Esophagus muscularis mucosa (tissue), 4 donors: Measurements from ENCODE around the gene DLST. TPM values are rescaled to one million over a fixed set of nuclear protein-coding genes. Genes with fewer than 3 reads are reported as not detected.
A peak's percentile ranks its signal among the peaks of the same experiment; 100 is the strongest.

Experiments used
- DNase-seq: peaks from one replicate; pipeline ENCODE4 v3.0.0-alpha.2; 2017; ENCODE audit errors: extremely low spot score
- H3K27ac ChIP-seq, 4 donors: fragments of 200-600 bp; sonication (generic); replicated peaks in 1 of 4; 1 replicate in 3 of 4; 2 replicates in 1 of 4; pipeline ENCODE4 v1.5.1; 2016 to 2019; ENCODE audit warnings: mild to moderate bottlenecking in 1 of 4
- H3K27me3 ChIP-seq, 4 donors: fragments of 200-600 bp; sonication (generic); one replicate each; pipeline versions ENCODE4 v1.5.1 to v1.6.0; 2016 to 2019
- H3K36me3 ChIP-seq, 4 donors: fragments of 200-600 bp; sonication (generic); one replicate each; pipeline ENCODE4 v1.5.1; 2016 to 2019
- H3K4me1 ChIP-seq, 4 donors: fragments of 200-600 bp; sonication (generic); one replicate each; pipeline ENCODE4 v1.5.1; 2016 to 2019
- H3K4me3 ChIP-seq, 4 donors: fragments of 200-600 bp; sonication (generic); 1 replicate in 2 of 4; 2 replicates in 2 of 4; pipeline ENCODE4 v1.5.1; 2016 to 2019; ENCODE audit warnings: mild to moderate bottlenecking in 4 of 4, moderate library complexity in 1 of 4
- H3K9me3 ChIP-seq, 4 donors: fragments of 200-600 bp; sonication (generic); 1 replicate in 3 of 4; 2 replicates in 1 of 4; pipeline ENCODE4 v1.5.1; 2016 to 2019
- CTCF ChIP-seq, 3 experiments: fragments of 200-600 bp in 2 of 3; fragments of 450-650 bp in 1 of 3; sonication (generic) in 2 of 3; IDR thresholded peaks; one replicate each; pipeline ENCODE4 v1.5.1; 2017 to 2019; ENCODE audit warnings: antibody characterized with exemption in 3 of 3, mild to moderate bottlenecking in 2 of 3, moderate library complexity in 1 of 3
- EP300 ChIP-seq: sonication (generic); formaldehyde crosslinking; IDR thresholded peaks from one replicate; pipeline ENCODE4 v1.6.1; 2017; ENCODE audit warnings: antibody characterized with exemption
- POLR2A ChIP-seq: fragments of 450-650 bp; IDR thresholded peaks from one replicate; pipeline ENCODE4 v1.6.1; 2017; ENCODE audit warnings: antibody characterized with exemption, moderate library complexity, mild to moderate bottlenecking, low read depth
- POLR2AphosphoS5 ChIP-seq, 2 donors: sonication (generic); formaldehyde crosslinking; IDR thresholded peaks; one replicate each; pipeline ENCODE4 v1.6.1; 2017; ENCODE audit warnings: antibody characterized with exemption in 2 of 2
- WGBS: methylation state at CpG from one replicate; pipeline ENCODE4 v1.1.5; 2018; 5-methylcytosine and 5-hydroxymethylcytosine counted together
- intact Hi-C: fragments of 100-400 bp; cut with DNase I; formaldehyde crosslinking; loops from one replicate; pipeline ENCODE4 v1.15.1; 2023
- total RNA-seq, 4 donors: library from RNA; depleted of rRNA; stranded (reverse); fragments of >200 nt; gene quantifications; one replicate each; pipeline versions ENCODE4 v1.1.0 to v1.2.1, GENCODE V29; 2016

The DLST gene
- total RNA-seq, 4 donors from 2014 or later = 72.7 to 96.2 (median 88.5) TPM

DNA sequence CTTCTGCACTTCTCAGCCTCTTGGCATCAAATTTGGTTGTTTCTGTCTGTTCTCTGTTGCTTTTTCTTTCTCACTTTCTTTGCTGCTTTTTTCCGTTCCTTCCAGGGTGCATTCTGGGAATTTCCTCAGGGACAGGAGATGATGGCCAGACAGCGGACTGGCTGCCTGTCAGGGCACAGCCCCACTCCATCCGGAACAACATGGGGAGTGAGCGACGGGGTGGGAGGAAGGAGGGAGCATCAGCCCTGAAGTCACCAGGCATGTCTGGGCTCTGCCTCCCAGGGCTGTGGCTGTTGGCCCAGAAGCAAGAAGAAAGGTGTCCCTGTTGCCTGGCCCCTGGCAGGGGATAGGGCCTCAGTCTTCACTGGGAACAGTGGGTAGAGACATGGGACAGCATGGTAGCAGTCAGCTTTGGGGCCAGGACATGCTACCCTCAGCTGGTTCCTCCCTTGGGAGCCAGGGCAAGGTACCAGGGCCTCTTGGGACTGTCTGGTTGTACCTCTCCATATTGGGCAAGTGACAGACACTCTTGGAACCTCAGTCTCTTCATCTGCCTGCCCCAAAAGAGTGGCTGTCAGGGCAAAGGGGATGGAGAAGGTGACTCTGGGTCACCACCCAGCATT, 65.1 kb downstream of the DLST start:
- 19% methylated on average over 5 of the region's 5 CpGs for WGBS
- Histone ChIP-seq H3K9me3 (no peaks in the 10 kb centered on the region), H3K27ac (peak overlapping the region; percentile 20 to 66 (median 34)), H3K27me3 (peaks cover 0 to 25% (median 0%) of the 10 kb centered on the region in 4 donors), H3K36me3 (peaks cover 0 to 28% (median 5%) of the 10 kb centered on the region in 4 donors), H3K4me3 (peak overlapping the region in 3 of 4 donors; percentile 1 to 30 (median 13)), H3K4me1 (peaks cover 29 to 38% (median 34%) of the 10 kb centered on the region in 4 donors)
- DNase-seq = no peak
- TF ChIP-seq CTCF (IDR thresholded peaks at IDR 0.05) = no peak
- no peak for TF ChIP-seq EP300
- TF ChIP-seq POLR2A = no peak
- TF ChIP-seq POLR2AphosphoS5 (IDR thresholded peaks at IDR 0.05) = no peak
- intact Hi-C loops = loop anchor here (2.0 to 5.0 kb wide), 2 partner anchors 56 to 142 kb away; partner anchors contain the start of gene EIF2B2

- TF ChIP-seq POLR2A (no peak), CTCF (IDR thresholded peaks at IDR 0.05) (no peak), EP300 (no peak), POLR2AphosphoS5 (IDR thresholded peaks at IDR 0.05) (no peak)
- DNase-seq = no peak
- H3K4me1 ChIP-seq = peaks cover 21 to 38% (median 33%) of the 10 kb centered on the region in 4 donors
- intact Hi-C loops = loop anchor here (2.0 to 5.0 kb wide), 2 partner anchors 55 to 141 kb away; partner anchors contain the start of gene EIF2B2
- peak overlapping the region; percentile 5 to 66 (median 34) for H3K27ac ChIP-seq
- peak overlapping the region in 3 of 4 donors; percentile 1 to 26 (median 24) for H3K4me3 ChIP-seq
- H3K9me3 ChIP-seq = no peaks in the 10 kb centered on the region
- peaks cover 0 to 33% (median 0%) of the 10 kb centered on the region in 4 donors for H3K27me3 ChIP-seq
- peaks cover 0 to 28% (median 2%) of the 10 kb centered on the region in 4 donors for H3K36me3 ChIP-seq
- WGBS = 88% methylated on average over 12 of the region's 13 CpGs
Measured at GRCh38 chr14:74947353-74948227, 65.9 kb downstream of the DLST start.

DNA sequence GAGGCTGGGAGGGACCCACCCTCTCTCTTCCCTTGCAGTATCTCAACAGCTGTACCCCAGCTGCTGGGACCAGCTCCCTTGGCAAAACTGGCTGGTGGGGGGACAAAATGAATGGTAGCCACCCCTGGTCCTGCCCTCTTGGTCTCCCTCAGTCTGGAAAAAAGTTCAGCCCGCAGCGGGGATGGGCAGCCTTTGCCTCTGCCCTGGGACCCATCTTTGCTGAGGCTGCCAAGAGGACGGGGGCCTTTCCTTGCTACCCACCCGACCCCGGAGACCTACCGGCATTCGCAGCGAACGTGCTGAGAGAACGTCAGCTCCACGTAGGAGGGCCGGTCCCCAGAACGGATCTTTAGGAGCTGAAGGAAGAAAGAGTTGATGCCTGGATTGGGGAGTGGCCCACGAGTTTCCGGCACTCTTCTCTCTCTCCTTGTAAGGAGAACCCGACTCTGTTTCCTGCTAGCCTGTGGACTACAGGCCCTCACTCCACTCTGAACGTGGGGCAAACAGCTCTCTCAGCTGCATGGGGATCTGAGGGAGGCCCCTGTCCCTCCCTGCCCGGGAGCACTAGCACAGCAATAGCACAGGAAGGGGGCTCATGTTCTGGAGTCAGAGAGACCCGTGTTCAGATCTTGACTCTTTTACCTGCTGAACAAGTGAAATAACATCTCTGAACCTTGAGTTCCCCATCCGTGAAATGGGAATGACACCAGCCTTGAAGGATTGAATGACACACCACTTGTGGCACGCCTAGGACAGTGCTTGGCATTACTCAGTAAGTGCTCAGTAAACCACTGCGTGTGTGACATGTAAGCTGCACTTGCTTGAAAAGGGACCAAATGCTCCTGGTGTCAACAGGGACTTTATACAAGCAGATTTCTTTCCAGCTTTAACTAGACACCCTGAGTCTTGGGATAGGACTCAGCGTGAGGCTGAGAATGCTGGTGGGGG, 66.8 kb downstream of the DLST start:
- H3K4me1 ChIP-seq = peaks cover 21 to 43% (median 31%) of the 10 kb centered on the region in 4 donors
- peaks cover 0 to 32% (median 2%) of the 10 kb centered on the region in 4 donors for H3K36me3 ChIP-seq
- no peak for DNase-seq
- peaks cover 0 to 41% (median 0%) of the 10 kb centered on the region in 4 donors for H3K27me3 ChIP-seq
- H3K4me3 ChIP-seq = peak overlapping the region in 3 of 4 donors; percentile 1 to 26 (median 24)
- peak overlapping the region in 3 of 4 donors; percentile 5 to 66 (median 40) for H3K27ac ChIP-seq
- TF ChIP-seq POLR2AphosphoS5 (IDR thresholded peaks at IDR 0.05) (no peak), CTCF (IDR thresholded peaks at IDR 0.05) (no peak), POLR2A (no peak), EP300 (no peak)
- intact Hi-C loops = loop anchor here (5.0 kb wide), 1 partner anchor 54 kb away; the partner anchor contains the start of gene EIF2B2
- 76% methylated on average over 20 of the region's 23 CpGs for WGBS
- H3K9me3 ChIP-seq = no peaks in the 10 kb centered on the region

GRCh38 chr14:74949191-74949601, 67.5 kb downstream of the DLST start:
- Histone ChIP-seq H3K27ac (no peak overlapping the region), H3K4me3 (no peak overlapping the region), H3K9me3 (no peaks in the 10 kb centered on the region), H3K27me3 (peaks cover 0 to 48% (median 0%) of the 10 kb centered on the region in 4 donors), H3K4me1 (peaks cover 28 to 50% (median 38%) of the 10 kb centered on the region in 4 donors), H3K36me3 (peaks cover 0 to 32% (median 2%) of the 10 kb centered on the region in 4 donors)
- TF ChIP-seq EP300 (no peak), CTCF (IDR thresholded peaks at IDR 0.05) (no peak), POLR2A (no peak), POLR2AphosphoS5 (IDR thresholded peaks at IDR 0.05) (no peak)
- 96% methylated on average over 4 of the region's 16 CpGs for WGBS
- intact Hi-C loops = loop anchor here (5.0 kb wide), 1 partner anchor 53 kb away; the partner anchor contains the start of gene EIF2B2
- DNase-seq = no peak
